SK-N-SH (cell line): ENCODE results near the gene CDH20. TPM values are rescaled to one million over a fixed set of nuclear protein-coding genes. Genes with fewer than 3 reads are reported as not detected.

ENCODE experiments used
- CTCF ChIA-PET: fragments of 300-600, 350-600 bp; formaldehyde crosslinking; extraction: SDS; loops from one replicate; lab custom pipeline; 2021; lab: Yijun Ruan, JAX
- POLR2A ChIA-PET: fragments of 350-600 bp; sonication (Branson Sonifier 250); formaldehyde crosslinking; extraction: SDS; loops from one replicate; lab custom pipeline; 2020; ENCODE audit warnings: antibody characterized with exemption, inconsistent platforms; lab: Yijun Ruan, JAX
- DNase-seq: peaks from one replicate; pipeline ENCODE4 v3.0.0; 2012
- H2AFZ ChIP-seq: fragments of 200-600 bp; sonication (generic); 2 replicates; pipeline ENCODE4 v1.8.1; 2016; ENCODE audit warnings: antibody characterized with exemption, mild to moderate bottlenecking, low read depth
- H3F3A ChIP-seq: fragments of 200-600 bp; sonication (generic); replicated peaks from 2 replicates; pipeline ENCODE3; 2016; ENCODE audit warnings: antibody characterized with exemption, mild to moderate bottlenecking; ENCODE audit not compliant: insufficient read depth
- H3K27ac ChIP-seq, 2 experiments: fragments of 200-500 bp in 1 of 2; fragments of 200-600 bp in 1 of 2; sonication (Bioruptor generic) in 1 of 2; sonication (generic), shearing (Covaris generic) in 1 of 2; 2 replicates each; pipeline versions ENCODE4 v1.5.1 to v1.6.1; 2014 to 2016; ENCODE audit warnings: low read depth in 2 of 2, inconsistent platforms in 1 of 2, low read length in 1 of 2, mild to moderate bottlenecking in 1 of 2, mixed read lengths in 1 of 2
- H3K27me3 ChIP-seq: fragments of 200-600 bp; sonication (generic), shearing (Covaris generic); 2 replicates; pipeline ENCODE4 v1.6.1; 2016; ENCODE audit warnings: mixed run types; ENCODE audit not compliant: insufficient read depth
- H3K36me3 ChIP-seq, 2 experiments: fragments of 200-500 bp in 1 of 2; fragments of 200-600 bp in 1 of 2; sonication (Bioruptor generic) in 1 of 2; sonication (generic) in 1 of 2; replicated peaks in 1 of 2; 2 replicates each; pipeline versions ENCODE3 to v1.5.1; 2014 to 2016; ENCODE audit warnings: low read length in 1 of 2, mild to moderate bottlenecking in 1 of 2; ENCODE audit not compliant: insufficient read depth in 2 of 2, control insufficient read depth in 1 of 2
- H3K4me1 ChIP-seq, 2 experiments: fragments of 200-500 bp in 1 of 2; fragments of 200-600 bp in 1 of 2; sonication (Bioruptor generic) in 1 of 2; sonication (generic), shearing (Covaris generic) in 1 of 2; 2 replicates each; pipeline versions ENCODE4 v1.5.1 to v1.6.1; 2014 to 2016; ENCODE audit warnings: low read depth in 1 of 2, low read length in 1 of 2, mixed run types in 1 of 2; ENCODE audit not compliant: insufficient read depth in 2 of 2, control insufficient read depth in 1 of 2
- H3K4me2 ChIP-seq: fragments of 200-600 bp; sonication (generic), shearing (Covaris generic); 2 replicates; pipeline ENCODE4 v1.6.1; 2017; ENCODE audit warnings: mixed run types
- H3K4me3 ChIP-seq, 2 experiments: fragments of 200-500 bp in 1 of 2; fragments of 200-600 bp in 1 of 2; sonication (Bioruptor generic) in 1 of 2; sonication (generic), shearing (Covaris generic) in 1 of 2; 2 replicates each; pipeline versions ENCODE4 v1.5.1 to v1.8.1; 2014 to 2016; ENCODE audit warnings: low read depth in 2 of 2, inconsistent platforms in 1 of 2, low read length in 1 of 2, mild to moderate bottlenecking in 1 of 2, mixed read lengths in 1 of 2, moderate library complexity in 1 of 2
- H3K79me2 ChIP-seq: fragments of 200-600 bp; sonication (generic); 2 replicates; pipeline ENCODE4 v1.8.1; 2017; ENCODE audit warnings: mild to moderate bottlenecking; ENCODE audit not compliant: insufficient read depth
- H3K9ac ChIP-seq: fragments of 200-600 bp; sonication (generic); 2 replicates; pipeline ENCODE4 v1.6.1; 2017; ENCODE audit warnings: mixed run types
- H3K9me2 ChIP-seq: fragments of 200-600 bp; sonication (generic); 2 replicates; pipeline ENCODE4 v1.6.1; 2017; ENCODE audit warnings: mixed run types
- H3K9me3 ChIP-seq: fragments of 200-600 bp; sonication (generic); 2 replicates; pipeline ENCODE4 v1.6.1; 2017; ENCODE audit warnings: mixed run types, mild to moderate bottlenecking, moderate library complexity
- H4K20me1 ChIP-seq: fragments of 200-600 bp; sonication (generic); 2 replicates; pipeline ENCODE4 v1.6.1; 2017; ENCODE audit warnings: mild to moderate bottlenecking, mixed run types; ENCODE audit not compliant: insufficient read depth
- EP300 ChIP-seq, 2 experiments: IDR thresholded peaks; 2 replicates each; pipeline versions ENCODE4 v1.4.0 to v1.6.1; 2012; ENCODE audit warnings: borderline replicate concordance in 1 of 2, low read depth in 1 of 2, low read length in 1 of 2
- FOSL2 ChIP-seq: IDR thresholded peaks from 2 replicates; pipeline ENCODE4 v1.4.0; 2012; ENCODE audit warnings: low read depth, mild to moderate bottlenecking, moderate library complexity, borderline replicate concordance
- FOXM1 ChIP-seq: IDR thresholded peaks from 2 replicates; pipeline ENCODE4 v1.4.0; 2012; ENCODE audit warnings: low read depth, mild to moderate bottlenecking
- GABPA ChIP-seq: IDR thresholded peaks from 2 replicates; pipeline ENCODE4 v1.4.0; 2012; ENCODE audit warnings: low read depth, mild to moderate bottlenecking
- MEF2A ChIP-seq: IDR thresholded peaks from 2 replicates; pipeline ENCODE4 v1.4.0; 2012; ENCODE audit warnings: low read depth, borderline replicate concordance
- MXI1 ChIP-seq: IDR thresholded peaks from 2 replicates; pipeline ENCODE4 v1.6.1; 2012; ENCODE audit warnings: mild to moderate bottlenecking, low read depth, low read length, improper control_type of control experiment
- NRF1 ChIP-seq: IDR thresholded peaks from 2 replicates; pipeline ENCODE4 v1.6.1; 2012; ENCODE audit warnings: low read depth, mild to moderate bottlenecking, low read length
- PBX3 ChIP-seq: IDR thresholded peaks from 2 replicates; pipeline ENCODE4; 2012
- RCOR1 ChIP-seq: fragments of 150-350 bp; IDR thresholded peaks from 2 replicates; pipeline ENCODE4 v1.6.1; 2017; ENCODE audit warnings: antibody characterized with exemption, low read length
- RXRA ChIP-seq: IDR thresholded peaks from 2 replicates; pipeline ENCODE4 v1.4.0; 2012; ENCODE audit warnings: low read depth, mild to moderate bottlenecking, borderline replicate concordance
- TAF1 ChIP-seq: IDR thresholded peaks from 2 replicates; pipeline ENCODE4 v1.6.1; 2012; ENCODE audit warnings: low read depth, mild to moderate bottlenecking, low read length, moderate library complexity, borderline replicate concordance
- USF1 ChIP-seq: IDR thresholded peaks from 2 replicates; pipeline ENCODE4 v1.4.0; 2012; ENCODE audit warnings: low read depth, borderline replicate concordance
- USF2 ChIP-seq: fragments of 150-350 bp; IDR thresholded peaks from 2 replicates; pipeline ENCODE4 v1.6.1; 2017; ENCODE audit warnings: antibody characterized with exemption, low read length, low read depth, borderline replicate concordance
- WGBS: methylation state at CpG from one replicate; pipeline ENCODE4 v1.1.6; 2017; ENCODE audit warnings: low lambda C conversion rate; 5-methylcytosine and 5-hydroxymethylcytosine counted together
- polyA plus RNA-seq, 3 experiments: library from polyadenylated mRNA; depleted of rRNA; stranded (reverse); fragments of >200 nt; gene quantifications; 2 replicates each; pipeline ENCODE4 v1.2.3, GENCODE V29; 2012
- TF ChIP-seq, protein P1 (sequence below): IDR thresholded peaks from 2 replicates; pipeline ENCODE4 v1.6.1; 2012; ENCODE audit warnings: mild to moderate bottlenecking, low read depth, low read length, moderate library complexity

CDH20 gene
- polyA plus RNA-seq, 1 of the 3 experiments (the other 2 are of a cell fraction): 1.1 TPM

DNA sequence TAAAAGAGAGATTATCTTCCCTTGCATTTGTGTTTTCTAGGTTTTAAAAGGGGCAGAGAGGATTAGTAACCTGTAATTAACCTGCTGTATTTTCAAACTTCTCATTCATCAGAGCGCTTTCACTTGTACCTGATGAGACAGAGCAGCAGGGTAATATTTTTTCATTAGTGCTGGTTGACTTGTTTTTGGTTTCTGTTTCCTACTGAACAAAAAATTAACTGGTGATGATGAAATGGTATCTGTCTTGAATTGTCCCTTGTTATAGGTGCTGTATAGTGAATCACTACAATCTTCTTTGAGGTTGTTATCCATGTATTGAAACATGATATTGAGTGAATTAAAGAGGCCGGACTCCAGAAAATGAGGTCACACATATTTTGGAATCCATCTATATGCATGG, 37.9 kb downstream of the CDH20 start:
- H3K79me2 ChIP-seq: no peaks in the 10 kb centered on the region
- H3K27me3 ChIP-seq: no peaks in the 10 kb centered on the region
- H3K4me1 ChIP-seq: no peaks in the 10 kb centered on the region; a peak in 1 of 4 replicates
- H3K36me3 ChIP-seq: no peaks in the 10 kb centered on the region
- CTCF ChIA-PET: no interaction called here
- H2AFZ ChIP-seq: no peak overlapping the region
- DNase-seq: no peak
- H3K4me3 ChIP-seq: no peak overlapping the region
- TF ChIP-seq GABPA: no peak
- no peak for TF ChIP-seq RXRA
- no peak for TF ChIP-seq NRF1
- TF ChIP-seq TAF1: no peak
- TF ChIP-seq USF1: no peak
- TF ChIP-seq FOSL2: no peak
- no peak for TF ChIP-seq MXI1
- TF ChIP-seq, protein P1, sequence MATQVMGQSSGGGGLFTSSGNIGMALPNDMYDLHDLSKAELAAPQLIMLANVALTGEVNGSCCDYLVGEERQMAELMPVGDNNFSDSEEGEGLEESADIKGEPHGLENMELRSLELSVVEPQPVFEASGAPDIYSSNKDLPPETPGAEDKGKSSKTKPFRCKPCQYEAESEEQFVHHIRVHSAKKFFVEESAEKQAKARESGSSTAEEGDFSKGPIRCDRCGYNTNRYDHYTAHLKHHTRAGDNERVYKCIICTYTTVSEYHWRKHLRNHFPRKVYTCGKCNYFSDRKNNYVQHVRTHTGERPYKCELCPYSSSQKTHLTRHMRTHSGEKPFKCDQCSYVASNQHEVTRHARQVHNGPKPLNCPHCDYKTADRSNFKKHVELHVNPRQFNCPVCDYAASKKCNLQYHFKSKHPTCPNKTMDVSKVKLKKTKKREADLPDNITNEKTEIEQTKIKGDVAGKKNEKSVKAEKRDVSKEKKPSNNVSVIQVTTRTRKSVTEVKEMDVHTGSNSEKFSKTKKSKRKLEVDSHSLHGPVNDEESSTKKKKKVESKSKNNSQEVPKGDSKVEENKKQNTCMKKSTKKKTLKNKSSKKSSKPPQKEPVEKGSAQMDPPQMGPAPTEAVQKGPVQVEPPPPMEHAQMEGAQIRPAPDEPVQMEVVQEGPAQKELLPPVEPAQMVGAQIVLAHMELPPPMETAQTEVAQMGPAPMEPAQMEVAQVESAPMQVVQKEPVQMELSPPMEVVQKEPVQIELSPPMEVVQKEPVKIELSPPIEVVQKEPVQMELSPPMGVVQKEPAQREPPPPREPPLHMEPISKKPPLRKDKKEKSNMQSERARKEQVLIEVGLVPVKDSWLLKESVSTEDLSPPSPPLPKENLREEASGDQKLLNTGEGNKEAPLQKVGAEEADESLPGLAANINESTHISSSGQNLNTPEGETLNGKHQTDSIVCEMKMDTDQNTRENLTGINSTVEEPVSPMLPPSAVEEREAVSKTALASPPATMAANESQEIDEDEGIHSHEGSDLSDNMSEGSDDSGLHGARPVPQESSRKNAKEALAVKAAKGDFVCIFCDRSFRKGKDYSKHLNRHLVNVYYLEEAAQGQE: no peak
- no peak for TF ChIP-seq MEF2A
- no peak for TF ChIP-seq FOXM1
- TF ChIP-seq, all 33 proteins: peak for 0
- Histone ChIP-seq H3F3A (no peaks in the 10 kb centered on the region), H4K20me1 (no peaks in the 10 kb centered on the region), H3K9me2 (no peaks in the 10 kb centered on the region), H3K27ac (no peak overlapping the region), H3K9ac (no peak overlapping the region), H3K4me2 (no peak overlapping the region), H3K9me3 (no peaks in the 10 kb centered on the region)
- 84% methylated on average over 2 of the region's 2 CpGs for WGBS
- POLR2A ChIA-PET: no interaction called here

DNA sequence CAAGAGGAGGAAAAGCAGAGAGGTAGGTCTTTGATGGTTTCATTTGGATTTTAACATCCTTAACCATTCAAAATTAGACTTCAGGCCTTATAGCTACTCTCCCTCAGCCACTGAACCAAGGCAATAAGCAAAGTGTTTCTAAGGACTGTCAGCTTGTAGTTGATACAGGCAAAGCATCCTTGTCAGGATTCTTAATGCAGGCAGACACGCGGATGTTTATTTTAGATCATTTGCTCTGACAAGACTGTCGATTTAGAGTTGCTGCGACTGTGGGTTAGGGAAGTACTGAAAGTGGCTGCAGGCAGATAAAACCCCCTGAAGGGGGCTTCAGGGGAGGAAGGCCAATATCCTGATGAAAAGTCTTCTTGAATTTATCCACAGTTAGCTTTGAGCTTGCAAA, 46.6 kb downstream of the CDH20 start:
- WGBS: 52% methylated on average over 4 of the region's 4 CpGs
- H4K20me1 ChIP-seq: no peaks in the 10 kb centered on the region
- H3K4me3 ChIP-seq: no peak overlapping the region
- H3K27me3 ChIP-seq: no peaks in the 10 kb centered on the region
- no peaks in the 10 kb centered on the region for H3K36me3 ChIP-seq
- DNase-seq: peak; percentile 4
- H3K9me3 ChIP-seq: no peaks in the 10 kb centered on the region
- POLR2A ChIA-PET: interaction anchor here (0.6 kb wide), 1 partner anchor 11 kb away, joined by 3 read pairs; no protein-coding TSS in a partner anchor
- no peaks in the 10 kb centered on the region for H3K79me2 ChIP-seq
- H3F3A ChIP-seq: no peaks in the 10 kb centered on the region
- no peak overlapping the region; a peak in 1 of 4 replicates for H3K27ac ChIP-seq
- TF ChIP-seq EP300 (IDR thresholded peaks at IDR 0.05; ENCODE audit: borderline replicate concordance in 1 of 2, low read depth in 1 of 2, low read length in 1 of 2) (no peak), USF2 (no peak), RCOR1 (no peak), PBX3 (0 out of 2 replicates have a peak, but pooled peaks have one; percentile 14)
- CTCF ChIA-PET: interaction anchor here (1.3 kb wide), 1 partner anchor 202 kb away, joined by 3 read pairs; no protein-coding TSS in a partner anchor
- no peak overlapping the region for H2AFZ ChIP-seq
- no peak overlapping the region for H3K4me2 ChIP-seq
- peaks cover 0 to 4% of the 10 kb centered on the region in 2 experiments; a peak in 1 of 4 replicates for H3K4me1 ChIP-seq
- no peaks in the 10 kb centered on the region for H3K9me2 ChIP-seq
- no peak overlapping the region for H3K9ac ChIP-seq
